ENCODE measurements around the gene CNOT4.

The CNOT4 gene

GRCh38 chr7:135389971-135390370 lies 119.9 kb downstream of the CNOT4 start:
- no peak for DNase-seq

GRCh38 chr7:135388616-135389015 lies 121.3 kb downstream of the CNOT4 start:
- DNase-seq = no peak

- no peak for DNase-seq
Measured at GRCh38 chr7:135386776-135387175, 123.1 kb downstream of the CNOT4 start.

- no peak for DNase-seq
Measured at GRCh38 chr7:135386181-135386580, 123.7 kb downstream of the CNOT4 start.

GRCh38 chr7:135385209-135385608 lies 124.7 kb downstream of the CNOT4 start:
- no peak for DNase-seq

GRCh38 chr7:135383525-135384175 lies 126.3 kb downstream of the CNOT4 start:
- no peak for DNase-seq

GRCh38 chr7:135382173-135382572 lies 127.7 kb downstream of the CNOT4 start:
- no peak for DNase-seq

GRCh38 chr7:135381369-135381768 lies 128.5 kb downstream of the CNOT4 start:
- DNase-seq = no peak

GRCh38 chr7:135380351-135380750 lies 129.6 kb downstream of the CNOT4 start:
- no peak for DNase-seq

GRCh38 chr7:135377171-135377570 lies 132.7 kb downstream of the CNOT4 start:
- DNase-seq = no peak

GRCh38 chr7:135375908-135376699 lies 133.8 kb downstream of the CNOT4 start:
- DNase-seq = no peak

GRCh38 chr7:135374736-135375135 lies 135.2 kb downstream of the CNOT4 start:
- DNase-seq = no peak

- no peak for DNase-seq
Measured at GRCh38 chr7:135372222-135372621, 137.7 kb downstream of the CNOT4 start.

- no peak for DNase-seq
Measured at GRCh38 chr7:135370656-135371055, 139.2 kb downstream of the CNOT4 start.

GRCh38 chr7:135369405-135369804 lies 140.5 kb downstream of the CNOT4 start:
- DNase-seq = no peak

- no peak for DNase-seq
Measured at GRCh38 chr7:135368416-135369186, 141.3 kb downstream of the CNOT4 start.

- DNase-seq = no peak
Measured at GRCh38 chr7:135366843-135367508, 142.9 kb downstream of the CNOT4 start.

- DNase-seq = no peak
Measured at GRCh38 chr7:135365721-135366120, 144.2 kb downstream of the CNOT4 start.

- DNase-seq = no peak
Measured at GRCh38 chr7:135364206-135364605, 145.7 kb downstream of the CNOT4 start.

- no peak for DNase-seq
Measured at GRCh38 chr7:135362871-135363270, 147.0 kb downstream of the CNOT4 start.

GRCh38 chr7:135361788-135362187 lies 148.1 kb downstream of the CNOT4 start:
- no peak for DNase-seq

- DNase-seq = no peak
Measured at GRCh38 chr7:135359615-135360014, 150.3 kb downstream of the CNOT4 start.

Data from T-helper 9 cell (primary cell).